GM19324 (cell line): ENCODE results near the gene NEK5.

Experiments used
- ATAC-seq: cut with Tn5 transposase; IDR thresholded peaks from one replicate; pipeline ENCODE4 v1.9.1; 2021; ENCODE audit warnings: mild to moderate bottlenecking, moderate library complexity; ENCODE audit not compliant: unreplicated experiment, low FRiP score

The NEK5 gene

DNA sequence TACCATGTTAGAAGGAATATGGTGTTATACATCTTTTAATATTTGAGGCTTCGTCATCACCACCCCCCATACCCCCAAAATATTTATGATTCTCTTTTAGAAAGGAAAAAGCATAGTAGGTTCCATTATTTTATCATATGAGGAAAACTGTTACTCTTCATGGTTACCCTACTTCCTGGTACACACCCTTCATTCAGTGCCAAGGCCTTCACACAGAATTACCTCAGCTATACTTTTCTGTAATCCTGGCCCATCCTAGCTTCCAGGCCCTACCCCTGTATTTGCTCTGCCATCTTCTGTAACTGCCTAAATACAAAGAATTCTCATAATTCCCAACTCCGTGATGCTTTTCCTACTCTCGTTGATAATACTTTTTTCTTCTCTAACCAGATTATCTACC, 108.7 kb downstream of the NEK5 start:
- ATAC-seq = no peak

DNA sequence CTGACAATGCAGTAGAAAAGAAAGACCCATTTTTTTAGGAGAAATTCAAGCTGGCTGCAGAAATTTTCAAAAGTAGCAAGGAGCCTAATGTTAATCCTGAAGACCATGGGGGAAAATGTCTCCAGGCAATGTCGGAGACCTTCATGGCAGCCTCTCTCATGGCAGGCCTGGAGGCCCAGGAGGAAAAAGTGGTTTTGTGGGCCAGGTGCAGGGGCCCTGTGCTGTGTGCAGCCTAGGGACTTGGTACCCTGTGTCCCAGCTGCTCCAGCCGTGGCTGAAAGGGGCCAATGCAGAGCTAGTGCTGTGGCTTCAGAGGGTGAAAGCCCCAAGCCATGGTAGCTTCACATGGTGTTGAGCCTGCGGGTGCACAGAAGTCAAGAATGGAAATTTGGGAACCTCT, 112.6 kb downstream of the NEK5 start:
- no peak for ATAC-seq

DNA sequence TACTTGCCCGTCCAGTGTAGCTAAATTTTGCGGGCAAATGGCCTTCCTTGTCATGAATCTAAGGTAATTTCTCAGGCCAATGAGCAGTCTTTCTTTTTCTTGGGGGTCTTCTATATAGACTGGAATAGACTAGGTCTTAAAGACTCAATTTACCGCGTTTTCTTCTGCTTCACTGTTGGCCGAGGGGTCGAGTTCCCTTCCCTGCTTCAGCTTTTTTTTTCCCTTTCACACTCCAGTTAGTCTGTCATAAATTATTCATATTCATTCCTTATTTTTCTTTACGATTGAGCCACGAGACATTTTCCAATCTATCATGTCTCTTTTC, 116.4 kb downstream of the NEK5 start:
- ATAC-seq = no peak

- peak; percentile 100 for ATAC-seq
Measured at GRCh38 chr13:52011632-52012511, 117.0 kb downstream of the NEK5 start, which contains the start of gene ALG11. Gene ALG11, plus strand, starts transcription at chr13:52012398. Its CDS starts 21 bp downstream, at chr13:52012419.

DNA sequence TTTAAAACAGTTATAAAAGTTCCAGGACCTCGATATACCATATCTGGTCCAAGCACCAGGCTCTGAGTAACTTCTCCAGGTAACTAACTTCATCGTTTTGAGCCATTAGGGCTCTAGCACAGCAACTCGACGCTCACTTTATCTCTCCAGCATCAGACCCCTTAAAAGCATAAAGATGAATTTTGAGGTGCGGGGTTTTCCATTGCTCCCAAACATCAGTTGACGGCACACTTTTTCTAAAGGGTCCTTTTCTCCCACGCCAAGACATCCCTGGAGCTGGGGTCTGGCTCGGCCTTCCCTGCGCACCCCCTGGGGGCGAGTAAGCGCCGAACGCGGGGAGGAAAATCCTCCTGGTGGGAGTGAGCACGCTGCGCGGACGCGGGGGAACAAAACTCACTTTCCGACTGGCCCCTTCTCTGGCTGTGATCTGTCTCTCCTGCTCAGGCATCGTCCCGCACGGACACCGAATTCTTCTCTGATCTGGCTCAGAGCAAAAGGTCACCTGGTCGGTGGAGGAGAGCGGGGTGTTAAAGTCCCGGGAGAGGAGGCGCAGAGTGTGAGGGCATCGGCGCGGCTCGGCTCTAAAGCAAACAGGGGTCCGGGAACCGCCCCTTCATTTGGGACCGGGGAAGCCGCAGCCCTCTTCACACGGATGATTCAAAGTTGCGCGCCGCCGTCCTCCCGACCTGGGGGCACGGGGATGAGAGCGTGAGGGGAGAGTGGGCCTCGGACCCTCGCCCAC, 117.8 kb downstream of the NEK5 start, which contains the start of gene ATP7B:
Gene ATP7B, minus strand, starts transcription at position 561 of the 742 bp plus-strand sequence. Its CDS starts 113 bp downstream, at position 448.
- no peak for ATAC-seq

DNA sequence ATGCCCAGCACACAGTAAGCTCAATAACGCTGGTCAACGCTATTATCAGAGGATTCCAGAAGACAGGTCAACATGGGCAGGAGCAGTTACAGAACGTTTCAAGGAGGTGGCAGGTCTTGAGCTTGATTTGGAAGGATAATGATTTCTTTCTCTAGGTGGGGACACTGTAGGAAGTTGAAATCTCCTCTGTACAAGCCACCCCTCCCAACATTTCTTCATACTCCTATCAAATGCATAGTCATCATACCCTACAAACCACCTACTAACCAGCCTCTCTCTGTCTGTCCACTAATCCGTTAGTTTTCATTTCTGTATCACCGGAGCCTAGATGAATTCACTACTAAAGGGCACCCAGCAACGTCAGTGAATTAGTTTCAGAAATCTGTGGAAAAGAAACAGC, 118.9 kb downstream of the NEK5 start:
- ATAC-seq = no peak

- no peak for ATAC-seq
Measured at GRCh38 chr13:52006523-52007245, 122.2 kb downstream of the NEK5 start.

GRCh38 chr13:52005841-52006522, 122.9 kb downstream of the NEK5 start:
- no peak for ATAC-seq

GRCh38 chr13:52004511-52005170, 124.2 kb downstream of the NEK5 start:
- ATAC-seq = no peak

GRCh38 chr13:52003541-52003940, 125.3 kb downstream of the NEK5 start:
- no peak for ATAC-seq

DNA sequence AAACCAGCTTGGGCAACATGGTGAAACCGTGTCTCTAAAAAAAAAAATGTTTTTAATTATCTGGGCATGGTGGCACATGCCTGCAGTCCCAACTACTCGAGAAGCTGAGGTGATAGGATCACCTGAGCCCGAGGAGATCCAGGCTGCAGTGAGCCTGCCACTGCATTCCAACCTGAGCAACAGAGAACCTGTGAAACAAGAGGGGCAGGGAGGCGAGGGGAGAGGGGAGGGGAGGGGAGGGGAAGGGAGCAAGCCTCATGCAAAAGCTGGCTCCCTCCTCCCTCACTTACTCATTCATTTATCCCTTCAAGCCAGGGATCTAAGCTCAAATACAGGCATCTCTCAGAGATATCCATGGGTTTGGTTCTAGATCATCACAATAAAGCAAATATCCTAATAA, 126.5 kb downstream of the NEK5 start:
- no peak for ATAC-seq

GRCh38 chr13:52001120-52001731, 127.6 kb downstream of the NEK5 start:
- ATAC-seq = no peak

DNA sequence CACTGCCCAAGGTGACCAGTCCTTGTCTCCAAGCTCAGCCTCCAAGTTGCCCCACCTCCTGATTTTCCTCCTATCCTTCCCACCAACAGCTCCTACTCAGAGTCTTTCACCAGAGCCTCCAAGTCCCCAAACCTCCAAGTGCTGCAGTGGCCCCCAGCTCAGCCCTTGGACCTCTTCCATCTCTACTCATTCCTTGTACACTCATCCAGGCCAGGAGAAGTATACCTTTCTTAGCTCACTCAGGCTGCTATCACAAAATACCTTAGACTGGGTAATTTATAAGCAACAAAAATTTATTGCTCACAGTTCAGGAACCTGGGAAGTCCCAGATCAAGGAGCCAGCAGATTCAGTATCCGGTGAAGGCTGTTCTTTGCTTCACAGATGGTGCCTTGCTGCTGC, 129.0 kb downstream of the NEK5 start:
- ATAC-seq = no peak

DNA sequence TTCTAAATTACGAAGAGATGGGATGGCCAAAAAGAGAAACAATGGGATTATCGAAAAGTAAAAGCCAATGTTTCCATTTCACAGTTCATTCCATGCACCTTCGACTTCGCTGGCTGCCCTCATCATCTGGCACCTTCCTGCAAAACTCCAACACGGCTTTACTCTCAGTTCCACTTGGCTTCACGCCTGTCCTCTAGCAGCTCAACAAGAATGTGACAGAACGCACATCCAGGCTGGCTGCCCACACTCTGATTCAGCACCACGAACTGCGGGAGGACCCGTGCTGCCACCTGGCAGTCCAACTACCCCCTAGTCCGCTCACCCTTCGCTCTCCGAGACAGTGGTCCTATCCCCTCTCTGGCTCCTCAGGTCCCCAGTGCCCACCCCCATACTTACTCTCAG, 129.4 kb downstream of the NEK5 start:
- ATAC-seq = no peak

GRCh38 chr13:51998723-51999509, 130.0 kb downstream of the NEK5 start:
- ATAC-seq = no peak

- ATAC-seq = no peak
Measured at GRCh38 chr13:51997641-51998330, 131.1 kb downstream of the NEK5 start.

GRCh38 chr13:51997186-51997585, 131.7 kb downstream of the NEK5 start:
- no peak for ATAC-seq

GRCh38 chr13:51996641-51997040, 132.2 kb downstream of the NEK5 start:
- ATAC-seq = no peak
